NCI-H226 (cell line): ENCODE data around the gene ACVR1B.

ENCODE experiments used
- DNase-seq: peaks from one replicate; pipeline ENCODE4 v3.0.0-alpha.2; 2015

The ACVR1B gene

GRCh38 chr12:52005903-52006703 is 54.6 kb downstream of the ACVR1B start:
- no peak for DNase-seq

- DNase-seq = peak; percentile 23
Measured at GRCh38 chr12:52006726-52007157, 55.2 kb downstream of the ACVR1B start, which contains the start of gene TAMALIN. TSS of gene TAMALIN (plus strand) at chr12:52006946. CDS start at chr12:52007020, 74 bp downstream.

- no peak for DNase-seq
Measured at GRCh38 chr12:52007158-52007921, 55.8 kb downstream of the ACVR1B start.

- DNase-seq = no peak
Measured at GRCh38 chr12:52007982-52008510, 56.5 kb downstream of the ACVR1B start.

GRCh38 chr12:52009081-52009751 is 57.7 kb downstream of the ACVR1B start:
- DNase-seq = no peak

GRCh38 chr12:52010152-52010622 is 58.7 kb downstream of the ACVR1B start:
- DNase-seq = no peak

GRCh38 chr12:52010692-52011601 is 59.4 kb downstream of the ACVR1B start:
- no peak for DNase-seq

GRCh38 chr12:52011602-52012214 is 60.2 kb downstream of the ACVR1B start:
- DNase-seq = no peak

GRCh38 chr12:52013626-52014310 is 62.3 kb downstream of the ACVR1B start:
- DNase-seq = no peak

- DNase-seq = no peak
Measured at GRCh38 chr12:52014567-52015530, 63.4 kb downstream of the ACVR1B start.

- no peak for DNase-seq
Measured at GRCh38 chr12:52015532-52016041, 64.1 kb downstream of the ACVR1B start.

GRCh38 chr12:52018433-52019112 is 67.1 kb downstream of the ACVR1B start:
- no peak for DNase-seq

- no peak for DNase-seq
Measured at GRCh38 chr12:52019113-52019770, 67.7 kb downstream of the ACVR1B start.

- peak; percentile 29 for DNase-seq
Measured at GRCh38 chr12:52020539-52021336, 69.2 kb downstream of the ACVR1B start.

- DNase-seq = no peak
Measured at GRCh38 chr12:52022841-52023181, 71.3 kb downstream of the ACVR1B start.

- peak; percentile 59 for DNase-seq
Measured at GRCh38 chr12:52023182-52023975, 71.9 kb downstream of the ACVR1B start.
